HG02973 (cell line): ENCODE data around the gene MAP4K2.
"Not testable (repeated sequence)": the region's sequence is repeated elsewhere in the genome, so short reads cannot be mapped to it uniquely, and the experiment has no call there.

ENCODE experiments used
- ATAC-seq: cut with Tn5 transposase; IDR thresholded peaks from one replicate; pipeline ENCODE4 v1.9.1; 2021; ENCODE audit warnings: moderate library complexity; ENCODE audit not compliant: unreplicated experiment

The MAP4K2 gene

DNA sequence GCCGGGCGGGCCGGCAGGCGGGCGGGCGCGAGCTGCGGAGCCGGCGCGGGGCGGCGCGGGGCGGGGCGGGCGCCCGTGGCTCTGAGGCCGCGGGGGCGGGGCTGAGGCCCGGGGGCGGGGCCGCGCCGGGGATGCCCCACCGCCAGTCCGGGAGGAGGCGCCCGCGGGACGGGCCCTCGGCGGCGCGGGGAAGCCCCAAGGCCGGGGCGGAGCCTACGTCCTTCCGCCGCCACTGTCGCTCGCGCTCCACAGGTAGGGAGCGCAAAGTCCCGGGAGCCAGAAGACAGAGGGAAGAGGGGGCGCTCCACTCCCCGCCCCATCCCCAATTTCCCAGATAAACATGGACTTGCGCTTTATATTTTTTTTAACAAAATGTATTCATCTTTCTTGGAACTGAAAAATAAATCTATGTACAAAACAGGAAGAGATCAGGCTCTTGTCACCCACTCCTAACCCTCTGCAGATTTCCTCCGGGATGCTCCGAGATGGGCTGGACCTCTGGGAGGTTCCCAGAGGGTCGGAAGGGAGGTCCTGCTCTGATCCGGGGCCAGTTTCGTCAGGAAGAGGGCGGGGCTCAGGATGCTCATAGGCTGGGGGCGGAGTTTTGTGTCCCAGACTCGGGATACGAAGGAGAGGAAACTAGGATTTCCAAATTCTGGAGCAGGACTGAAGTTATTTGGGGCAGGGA lies at the start of gene MAP4K2:
Gene MAP4K2 (minus strand): TSS at position 57 of the 688 bp plus-strand sequence. CDS start 65 bp downstream, outside the sequence.
- peak; percentile 57 for ATAC-seq

DNA sequence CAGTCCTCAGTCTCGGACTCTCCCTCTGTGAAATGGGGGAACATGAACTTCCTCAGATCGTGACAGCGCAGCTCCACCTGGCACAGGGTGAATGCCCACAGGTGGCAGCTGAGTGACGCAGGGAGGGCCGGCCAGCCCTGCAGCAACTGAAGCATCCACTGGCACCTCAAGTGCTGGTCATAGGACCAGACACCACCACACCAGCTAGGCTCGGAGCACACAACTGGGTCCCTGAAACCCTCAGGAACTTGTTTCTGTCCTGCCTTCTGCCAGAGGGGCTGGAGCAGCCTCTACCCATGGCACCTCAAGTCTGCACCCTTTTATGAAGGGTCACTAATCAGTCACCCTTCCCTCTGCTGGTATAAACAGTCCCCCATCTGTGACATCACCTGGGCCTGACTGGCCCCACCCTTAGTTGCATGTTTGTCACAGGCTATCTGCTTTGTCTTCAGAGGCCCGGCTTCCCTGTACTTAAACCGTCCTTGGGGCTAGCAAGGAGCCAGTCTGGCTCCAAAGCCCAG lies 48.9 kb upstream of the MAP4K2 start:
- ATAC-seq, result peak; percentile 4

DNA sequence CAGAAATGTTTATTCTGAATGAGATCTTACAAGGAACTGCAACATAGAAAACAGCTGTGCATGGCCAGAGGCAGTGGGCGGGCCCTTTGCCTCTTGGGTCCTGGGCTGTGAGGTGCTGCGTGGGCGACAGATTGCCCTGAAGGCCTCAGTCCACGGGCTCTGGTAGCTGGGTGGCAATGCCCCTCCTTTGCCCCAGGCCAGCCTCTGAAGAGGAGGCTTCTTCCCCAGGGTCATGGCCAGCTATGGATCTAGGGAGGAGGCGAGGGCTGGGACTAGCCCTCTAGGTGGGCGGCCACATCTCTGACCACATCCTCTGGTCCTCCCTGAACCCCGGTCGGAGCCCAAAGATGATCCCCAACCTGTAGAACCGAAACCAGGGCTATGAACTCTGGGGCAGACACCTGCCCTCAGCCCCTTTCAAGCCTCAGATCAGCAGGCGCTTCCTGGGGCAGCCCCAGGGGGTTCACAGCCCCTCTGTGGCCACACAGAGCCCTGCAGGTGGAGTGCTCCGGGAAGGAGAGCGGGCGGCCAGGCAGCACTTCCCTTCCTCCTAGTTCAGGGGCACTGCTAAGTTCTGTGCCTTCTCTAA lies 48.1 kb upstream of the MAP4K2 start:
- ATAC-seq, result peak; percentile 56

DNA sequence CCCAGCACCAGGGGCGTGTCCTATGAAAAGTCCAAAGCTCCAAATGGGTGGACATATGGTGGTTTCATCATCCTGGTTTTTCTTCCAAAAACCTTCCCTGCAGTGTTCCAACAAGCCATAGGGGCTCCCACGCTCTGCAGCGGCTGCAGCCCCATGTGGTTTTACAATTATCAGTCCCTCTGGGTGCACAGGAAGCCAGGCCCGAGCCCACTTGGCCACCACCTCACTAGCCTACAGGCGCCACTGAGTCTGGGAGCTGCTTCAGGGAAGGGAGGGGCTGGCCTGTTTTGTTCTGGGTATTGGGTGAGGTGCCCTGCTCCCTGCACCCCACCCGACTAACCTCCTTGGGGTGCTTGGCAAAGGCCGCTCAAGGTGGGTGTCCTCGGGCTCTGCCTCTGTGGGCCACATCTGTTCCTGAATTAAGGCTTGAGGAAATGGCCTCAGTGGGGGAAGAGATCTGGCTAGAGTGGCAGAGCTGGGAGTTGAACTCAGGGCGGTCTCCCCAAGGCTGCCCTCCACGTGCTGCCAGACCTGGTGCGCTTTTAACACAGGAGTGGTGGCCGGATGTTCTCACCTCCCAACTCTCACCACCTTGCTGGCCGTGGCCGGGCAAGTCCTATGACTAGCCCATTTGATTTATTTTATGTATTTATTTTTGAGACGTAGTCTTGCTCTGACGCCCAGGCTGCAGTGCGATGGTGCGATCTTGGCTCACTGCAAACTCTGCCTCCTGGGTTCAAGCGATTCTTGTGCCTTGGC lies 46.8 kb upstream of the MAP4K2 start:
- ATAC-seq, result no peak

DNA sequence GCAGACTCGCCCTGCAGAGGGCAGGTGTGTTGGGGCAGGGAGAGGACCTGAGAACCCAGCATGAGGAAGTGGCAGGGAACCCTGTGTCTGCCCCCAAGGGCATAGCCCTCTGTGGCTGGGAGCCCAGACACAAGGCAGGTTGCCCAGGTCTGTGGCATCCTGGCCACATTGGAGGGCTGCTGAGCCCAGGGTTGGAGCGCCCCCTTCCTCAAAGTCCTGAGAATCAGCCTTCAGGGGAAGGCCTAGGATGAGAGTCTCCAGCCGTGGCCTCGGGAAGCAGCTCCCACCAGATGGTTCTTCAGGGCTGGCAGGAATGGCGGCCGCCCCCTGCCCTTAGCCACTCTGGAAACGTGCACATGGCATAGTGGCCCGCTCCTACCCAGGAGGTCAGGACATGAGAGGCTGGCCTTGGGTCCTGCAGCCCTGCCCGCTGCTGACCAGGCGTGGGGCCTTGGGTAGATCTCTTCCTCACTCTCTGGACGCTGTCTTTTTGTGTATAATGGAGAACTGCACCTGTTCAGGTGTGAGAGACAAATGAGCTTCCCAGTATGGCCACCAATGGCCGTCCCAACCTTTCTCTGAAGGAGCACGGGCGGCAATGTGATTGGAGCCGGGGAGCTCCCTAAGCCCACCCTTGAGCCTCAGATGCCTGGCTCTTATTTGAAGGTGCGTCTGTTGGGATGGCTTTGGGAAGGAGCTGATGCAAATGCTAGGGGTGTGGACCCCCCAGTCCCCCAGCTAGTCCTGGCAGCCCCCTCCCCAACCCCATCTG lies 46.0 kb upstream of the MAP4K2 start:
- no peak for ATAC-seq

DNA sequence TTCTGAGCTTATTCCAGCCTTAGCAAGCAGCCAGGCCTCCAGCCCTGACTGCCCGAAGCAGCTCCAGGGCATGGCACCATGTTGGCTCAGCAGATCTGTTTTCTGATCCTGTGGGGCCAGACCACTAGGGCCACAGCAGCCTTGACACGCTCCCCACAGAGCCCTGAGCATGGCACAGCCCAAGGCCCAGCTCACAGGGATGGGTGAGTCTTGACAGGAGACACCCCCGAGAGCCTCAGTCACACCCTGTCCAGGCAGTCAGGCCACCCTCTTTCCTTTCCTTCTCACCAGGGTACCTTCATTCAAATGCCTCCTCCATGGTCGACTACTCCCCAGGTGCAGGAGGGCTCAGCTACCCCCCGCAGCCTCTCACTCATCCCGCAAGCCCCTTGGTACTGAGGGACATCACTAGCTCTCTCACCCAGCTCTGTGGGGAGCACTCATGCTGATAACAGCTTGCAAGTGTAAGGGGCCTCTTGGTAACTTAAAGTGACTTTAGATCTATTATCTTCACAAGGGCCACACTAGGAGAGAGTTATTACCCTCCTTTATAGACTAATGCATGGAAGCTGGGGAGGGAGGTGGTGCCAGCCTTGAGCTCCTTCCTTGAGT lies 45.3 kb upstream of the MAP4K2 start:
- ATAC-seq, result no peak

DNA sequence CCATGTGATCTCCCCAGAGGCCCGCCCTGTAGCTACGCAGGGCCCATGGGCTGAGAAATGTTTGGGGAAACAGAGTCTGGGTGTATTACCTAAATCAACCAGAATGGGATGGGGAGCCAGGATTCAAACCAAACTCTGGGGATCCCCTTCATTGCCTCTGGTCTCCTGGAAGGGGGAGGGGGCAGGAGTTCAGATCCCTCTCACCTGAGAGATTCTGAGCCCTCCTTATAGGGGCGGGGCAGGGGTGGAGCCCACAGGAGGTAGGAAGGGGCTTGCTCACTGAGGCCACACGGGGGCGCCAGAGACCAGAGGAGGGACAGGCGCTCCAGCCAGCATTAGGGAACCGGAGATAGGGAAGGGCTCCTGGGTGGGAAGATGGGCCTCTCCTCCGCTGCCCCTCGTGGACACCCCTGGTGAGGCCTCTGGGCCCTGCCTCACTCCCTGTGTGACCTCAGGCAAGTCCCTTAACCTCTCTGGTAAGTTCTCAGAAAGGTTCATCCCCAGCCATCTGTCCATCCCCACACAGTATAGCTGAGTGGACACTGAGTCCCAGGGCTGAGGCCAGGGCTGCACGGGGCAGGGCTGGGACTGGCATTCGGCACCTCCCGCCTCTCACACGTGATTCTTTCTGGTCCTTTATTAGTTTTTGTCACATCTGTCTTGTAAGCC lies 44.1 kb upstream of the MAP4K2 start:
- no peak for ATAC-seq

DNA sequence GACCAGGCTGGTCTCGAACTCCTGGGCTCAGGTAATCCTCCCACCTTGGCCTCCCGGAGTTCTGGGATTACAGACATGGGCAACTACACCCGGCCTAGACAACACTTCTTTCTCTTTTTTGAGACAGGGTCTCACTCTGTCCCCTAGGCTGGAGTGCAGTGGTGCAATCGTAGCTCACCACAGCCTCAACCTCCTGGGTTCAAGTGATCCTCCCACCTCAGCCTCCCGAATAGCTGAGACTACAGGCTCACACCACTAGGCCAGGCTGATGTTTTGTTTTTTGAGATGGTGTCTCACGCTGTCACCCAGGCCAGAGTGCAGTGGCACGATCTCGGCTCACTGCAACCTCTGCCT lies 42.7 kb upstream of the MAP4K2 start:
- ATAC-seq, result not testable (repeated sequence)

DNA sequence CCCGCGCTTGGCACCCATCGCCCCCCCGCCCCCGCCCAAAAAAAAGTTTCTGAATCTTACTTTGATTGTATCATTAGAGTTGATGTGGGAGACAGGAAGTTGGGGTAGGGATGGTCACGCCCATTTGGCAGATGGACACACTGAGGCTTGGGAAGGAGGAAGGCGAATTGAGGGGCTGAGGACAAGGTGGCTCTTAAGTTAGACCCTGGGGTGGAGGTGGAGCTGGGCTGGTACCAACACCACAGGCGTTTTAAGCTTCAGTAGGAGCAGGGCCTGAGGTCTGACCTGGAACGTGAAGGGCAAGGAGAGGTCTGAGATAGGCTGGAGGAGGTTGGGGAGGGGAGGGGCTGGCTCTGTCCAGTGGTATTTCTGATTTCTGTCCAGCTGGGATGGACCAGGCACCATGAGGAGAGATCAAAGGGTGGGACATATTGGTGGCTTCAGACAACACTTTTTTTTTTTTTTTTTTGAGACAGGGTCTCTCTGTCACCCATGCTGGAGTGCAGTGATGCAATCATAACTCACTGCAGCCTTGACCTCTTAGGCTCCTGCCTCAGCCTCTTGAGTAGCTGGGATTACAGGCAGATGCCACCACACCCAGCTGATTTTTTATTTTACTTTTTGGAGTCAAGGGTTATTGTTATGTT lies 42.2 kb upstream of the MAP4K2 start:
- ATAC-seq, result no peak

DNA sequence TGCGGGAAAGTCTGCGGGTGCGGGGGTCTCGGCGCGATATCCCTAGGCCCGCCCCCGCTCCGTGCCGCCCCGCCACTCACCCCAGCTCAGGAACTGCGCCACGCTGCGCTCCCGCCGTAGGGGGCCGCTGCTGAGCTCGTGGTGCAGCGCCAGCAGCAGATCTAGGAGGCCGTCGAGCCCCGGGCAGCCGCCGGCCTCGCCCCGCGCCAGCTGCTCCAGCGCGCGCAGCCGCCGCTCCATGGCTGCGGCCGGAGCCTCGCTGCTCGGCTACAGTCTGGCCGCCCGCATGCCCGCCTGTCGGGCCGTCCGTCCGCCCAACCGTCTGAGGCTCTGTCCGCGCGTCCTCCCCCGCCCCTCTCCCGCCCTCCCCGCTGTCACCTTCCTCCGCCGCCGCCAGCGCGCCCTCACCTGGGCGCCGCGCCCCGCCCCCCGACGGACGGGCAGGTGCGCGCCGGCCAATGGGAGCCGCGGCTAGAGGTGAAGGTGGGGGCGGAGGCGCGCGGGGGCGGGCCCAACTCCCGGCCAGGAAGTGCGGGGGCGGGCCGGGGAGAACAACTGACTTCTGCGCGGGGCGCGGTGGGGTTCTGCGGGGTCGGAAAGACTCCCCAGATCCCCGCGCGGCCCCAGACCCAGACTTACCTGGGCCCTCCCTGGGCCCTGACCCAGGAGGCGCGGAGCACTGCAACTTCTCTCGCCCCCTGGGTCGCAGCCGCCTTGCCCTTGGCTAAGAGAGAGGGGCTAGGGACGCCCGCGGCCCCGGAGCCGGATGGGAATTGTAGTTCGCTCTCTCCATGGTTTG lies 41.5 kb upstream of the MAP4K2 start, which contains the start of gene CDC42BPG:
Gene CDC42BPG (minus strand): TSS at position 324 of the 799 bp plus-strand sequence. CDS start 84 bp downstream, at position 240.
- no peak for ATAC-seq

DNA sequence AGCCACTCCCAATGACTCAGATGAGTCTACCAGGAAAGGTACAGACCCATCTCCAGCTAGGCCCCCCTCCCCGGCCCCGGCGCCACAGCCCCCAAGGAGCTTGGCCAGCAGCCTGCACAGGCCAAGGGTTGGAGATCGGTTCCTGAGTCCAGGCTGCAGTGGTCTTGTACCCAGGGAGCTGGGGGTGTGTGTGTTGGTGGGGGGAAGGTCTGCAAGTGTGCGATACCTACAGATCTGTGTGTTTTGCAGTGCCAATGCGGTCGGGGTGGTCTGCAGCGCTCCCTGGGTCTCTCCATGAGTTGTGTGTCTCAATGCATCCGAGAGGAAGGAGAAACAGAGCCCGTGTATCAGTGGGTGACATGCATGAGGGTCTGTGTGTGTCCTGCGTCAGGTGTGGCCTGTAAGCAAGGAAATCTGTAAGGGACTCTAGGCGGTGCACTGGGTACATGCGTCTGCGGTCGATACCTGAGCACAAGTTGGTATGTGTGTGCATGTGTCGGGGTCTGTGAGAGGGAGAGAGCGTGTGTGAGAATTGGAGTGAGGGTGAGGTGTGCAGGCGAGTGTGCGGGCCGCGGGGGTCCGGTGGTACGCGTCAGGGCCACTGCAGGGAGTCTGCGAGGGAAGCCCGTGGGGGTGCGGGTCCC lies 40.8 kb upstream of the MAP4K2 start:
- no peak for ATAC-seq

DNA sequence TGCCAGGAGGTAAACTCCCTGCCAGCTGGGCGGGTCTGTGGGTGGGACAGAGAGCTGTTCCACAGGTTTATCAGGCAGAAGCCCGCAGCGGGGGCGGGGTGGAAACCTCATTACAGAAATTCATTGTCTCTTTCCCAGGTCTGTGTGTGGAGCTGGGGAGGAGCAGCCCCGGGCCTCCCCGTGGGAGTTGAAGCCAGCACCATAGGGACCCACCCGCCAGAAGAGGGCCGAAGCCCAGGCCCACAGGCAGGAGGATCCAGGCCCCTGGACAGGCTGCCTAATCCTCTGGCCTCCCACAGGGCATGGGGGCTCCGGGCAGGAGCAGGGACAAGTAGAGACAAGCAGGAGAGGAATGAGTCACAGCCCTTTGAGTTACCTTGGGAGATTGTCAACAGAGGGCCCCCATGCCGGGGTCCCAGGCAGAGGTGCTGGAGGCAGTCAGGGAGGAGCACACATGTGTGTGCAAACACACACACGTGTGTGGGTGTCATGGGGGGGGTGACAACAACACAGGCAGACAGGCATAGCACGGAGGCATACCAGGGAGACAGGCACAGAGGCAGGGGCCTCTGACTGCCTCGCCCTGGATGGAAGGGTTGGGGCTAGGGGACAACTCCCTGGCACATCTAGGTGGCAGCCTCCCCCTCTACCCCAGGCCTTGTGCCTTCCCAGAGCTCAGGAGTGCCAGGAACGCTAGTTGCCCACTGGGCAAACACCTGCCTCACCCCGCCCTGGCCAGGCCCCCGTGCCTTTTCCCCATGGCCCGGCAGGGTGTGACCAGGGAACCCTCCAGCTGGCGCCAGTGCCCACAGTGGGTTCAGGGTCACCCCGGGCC lies 40.1 kb upstream of the MAP4K2 start:
- ATAC-seq, result no peak

DNA sequence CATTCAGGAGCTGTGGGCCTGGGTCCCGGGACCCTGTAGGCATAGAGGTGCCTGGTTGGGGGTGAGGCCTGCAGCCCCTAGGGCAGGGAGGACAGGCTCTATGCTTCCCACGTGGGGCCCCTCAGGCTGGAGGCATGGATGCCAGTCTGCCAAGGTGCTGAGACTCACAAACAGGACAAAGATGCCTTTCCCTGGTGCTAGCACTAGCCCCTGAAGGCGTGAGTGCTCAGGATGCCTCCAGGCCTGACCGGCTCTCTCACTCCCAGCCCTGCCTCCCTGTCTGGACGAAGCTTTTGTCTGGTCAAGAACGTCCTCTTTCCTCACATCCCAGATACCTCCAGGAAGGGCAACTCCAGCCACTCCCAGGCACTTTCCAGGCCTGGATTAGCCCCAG lies 39.3 kb upstream of the MAP4K2 start:
- ATAC-seq, result no peak

DNA sequence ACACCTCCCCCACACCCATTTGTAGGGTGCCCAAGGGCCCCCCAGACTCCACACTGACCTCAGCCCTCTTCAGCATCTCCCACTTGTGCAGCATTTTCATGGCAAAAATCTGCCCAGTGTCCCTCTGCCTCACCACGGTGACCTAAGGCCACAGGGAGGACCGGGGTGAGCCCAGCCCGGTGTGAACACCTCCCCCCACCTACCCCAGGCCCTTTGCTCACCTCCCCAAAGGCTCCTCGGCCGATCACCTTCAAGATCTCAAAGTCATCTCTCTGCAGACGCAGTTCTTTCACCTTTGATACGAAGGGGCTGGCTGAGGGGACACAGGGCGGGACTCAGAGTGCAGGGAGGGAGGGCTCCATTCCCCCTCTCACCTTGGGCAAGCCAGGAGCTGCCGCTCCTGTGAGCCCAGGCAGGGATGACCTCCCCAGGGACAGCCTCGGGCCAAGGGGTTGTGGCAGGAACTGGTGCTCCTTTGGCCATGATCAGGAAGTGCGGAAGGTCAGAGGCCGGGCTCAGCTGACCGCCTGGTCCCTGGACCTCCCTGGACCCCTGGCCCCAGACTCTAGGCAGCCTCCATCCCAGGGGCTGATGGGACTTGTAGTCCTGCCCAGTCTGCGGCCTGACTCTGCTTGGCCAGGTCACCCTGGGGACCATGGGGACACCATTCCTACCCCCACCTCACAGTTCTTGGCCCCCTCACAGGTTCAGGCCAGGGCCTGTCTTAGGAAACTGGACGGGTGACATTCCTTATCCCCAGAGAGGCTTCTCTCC lies 38.8 kb upstream of the MAP4K2 start:
- ATAC-seq, result no peak

DNA sequence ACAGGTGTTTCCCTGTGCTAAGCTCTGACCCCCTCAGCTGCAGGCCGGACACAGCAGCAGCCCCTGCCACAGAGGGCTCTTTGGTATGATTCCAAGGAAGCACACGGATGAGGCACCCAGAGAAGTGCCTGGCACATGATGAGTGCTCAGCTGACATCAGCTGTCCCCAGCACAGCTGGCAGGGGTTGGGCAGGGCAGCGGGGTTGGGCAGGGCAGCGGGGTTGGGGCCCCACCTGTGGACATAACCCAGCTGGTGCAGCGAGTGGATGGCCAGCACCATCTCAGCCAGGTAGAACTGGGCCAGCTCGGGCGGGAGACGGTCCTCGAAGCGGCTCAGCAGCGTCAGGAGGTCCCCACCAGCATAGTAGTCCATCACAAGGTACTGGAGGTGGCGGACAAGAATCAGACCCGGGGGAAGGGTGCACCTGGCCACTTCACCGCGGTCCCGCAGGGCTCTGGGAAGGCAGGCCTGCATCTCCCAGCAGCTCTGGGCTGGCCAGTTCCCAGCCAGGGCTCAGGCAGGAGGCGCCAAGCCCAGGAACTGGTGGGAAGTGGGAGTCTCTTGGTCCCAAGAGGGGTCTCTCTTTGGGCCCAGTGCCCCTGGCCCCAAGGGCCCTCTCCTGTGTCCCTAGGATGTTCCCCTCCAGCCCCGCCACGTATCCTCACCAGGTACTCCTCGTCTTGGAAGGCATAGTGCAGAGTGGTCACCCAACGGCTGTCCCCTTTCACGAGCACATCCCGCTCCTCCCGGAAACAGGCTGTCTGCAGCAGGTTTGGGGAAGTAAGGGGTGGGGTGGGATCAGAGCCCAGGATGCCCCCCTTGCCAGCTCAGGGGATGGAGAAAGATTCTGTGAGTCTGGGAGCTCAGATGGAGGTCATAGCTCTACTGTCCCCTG lies 37.1 kb upstream of the MAP4K2 start:
- ATAC-seq, result no peak

DNA sequence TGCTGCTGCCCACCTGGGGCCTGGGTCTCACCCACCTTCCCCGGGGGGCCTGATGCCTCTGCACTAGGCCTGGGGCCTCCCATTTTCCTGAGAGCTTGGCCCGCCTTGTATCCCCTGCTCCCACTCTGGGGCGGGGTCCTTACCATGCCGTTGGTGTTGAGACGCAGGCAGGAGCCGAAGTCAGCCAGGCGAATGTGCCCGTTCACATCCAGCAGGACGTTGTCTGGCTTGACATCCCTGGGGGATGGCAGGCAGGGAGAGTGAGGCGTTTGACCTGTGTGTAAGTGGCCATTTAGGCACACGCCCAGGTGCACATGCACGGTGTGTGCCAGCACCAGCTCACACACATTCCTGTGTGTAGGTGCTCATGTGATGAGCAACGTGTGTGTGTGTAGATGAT lies 36.3 kb upstream of the MAP4K2 start:
- ATAC-seq, result no peak
